ENCODE results near the gene GOLGA6L7.

Gene GOLGA6L7

DNA sequence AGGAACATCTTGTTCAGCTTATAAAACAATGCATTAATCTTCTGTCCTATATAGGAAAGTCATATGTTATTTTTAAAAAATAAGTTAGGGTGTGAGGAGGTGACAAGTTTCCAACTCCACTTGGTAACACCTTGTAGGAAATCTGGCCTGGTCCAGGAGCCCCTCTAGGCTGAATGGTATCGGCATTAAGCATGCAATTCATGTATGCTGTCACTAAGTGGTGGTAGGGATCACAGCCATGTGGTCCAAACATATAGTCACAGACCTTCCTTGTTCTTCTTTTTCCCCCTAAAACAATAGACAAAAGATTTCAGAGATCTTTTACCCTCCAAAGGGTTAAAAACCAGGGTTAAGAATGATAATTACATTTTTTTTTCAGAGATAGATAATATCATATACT, 33.2 kb upstream of the GOLGA6L7 start:
- Histone ChIP-seq H3K27ac (ENCODE audit: low read depth, low read length) (no peak overlapping the region), H3K9ac (ENCODE audit: low read depth in 1 of 2, low read length in 2 of 2) (no peak overlapping the region), H3K27me3 (ENCODE audit: control insufficient read depth in 1 of 2, insufficient read depth in 2 of 2, low read length in 2 of 2) (peaks cover 7 to 12% of the 10 kb centered on the region in 2 donors), H3K4me3 (ENCODE audit: low read depth in 1 of 2, low read length in 2 of 2) (no peak overlapping the region), H3K4me1 (ENCODE audit: control insufficient read depth in 1 of 2, insufficient read depth in 2 of 2, low read length in 2 of 2) (no peaks in the 10 kb centered on the region), H3K36me3 (ENCODE audit: control insufficient read depth in 1 of 2, insufficient read depth in 2 of 2, low read length in 2 of 2) (no peaks in the 10 kb centered on the region), H3K9me3 (ENCODE audit: control insufficient read depth in 1 of 2, low read length in 2 of 2) (no peaks in the 10 kb centered on the region)

DNA sequence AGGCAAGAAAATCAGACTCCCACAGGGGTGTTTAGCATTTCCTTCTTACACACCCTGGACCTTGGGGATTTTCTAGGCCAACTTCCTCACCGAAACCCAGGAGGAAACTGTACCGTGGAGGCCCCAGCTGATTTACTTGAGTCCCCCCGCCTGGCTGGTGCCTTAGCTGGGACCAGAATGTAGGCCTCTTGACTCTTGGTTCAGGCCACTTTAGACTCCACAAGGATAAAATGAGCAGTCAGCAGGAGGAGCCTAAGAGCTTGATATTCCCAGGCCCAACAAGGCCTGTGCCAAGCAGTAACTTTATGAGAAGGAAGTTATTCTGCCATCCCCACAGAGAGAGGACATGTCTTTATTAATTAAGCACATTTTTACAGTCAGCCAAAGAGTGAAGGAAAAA, 32.7 kb upstream of the GOLGA6L7 start:
- Histone ChIP-seq H3K4me3 (ENCODE audit: low read depth in 1 of 2, low read length in 2 of 2) (no peak overlapping the region), H3K36me3 (ENCODE audit: control insufficient read depth in 1 of 2, insufficient read depth in 2 of 2, low read length in 2 of 2) (no peaks in the 10 kb centered on the region), H3K9ac (ENCODE audit: low read depth in 1 of 2, low read length in 2 of 2) (no peak overlapping the region), H3K27me3 (ENCODE audit: control insufficient read depth in 1 of 2, insufficient read depth in 2 of 2, low read length in 2 of 2) (peaks cover 7 to 12% of the 10 kb centered on the region in 2 donors), H3K4me1 (ENCODE audit: control insufficient read depth in 1 of 2, insufficient read depth in 2 of 2, low read length in 2 of 2) (no peaks in the 10 kb centered on the region), H3K27ac (ENCODE audit: low read depth, low read length) (no peak overlapping the region), H3K9me3 (ENCODE audit: control insufficient read depth in 1 of 2, low read length in 2 of 2) (no peaks in the 10 kb centered on the region)

DNA sequence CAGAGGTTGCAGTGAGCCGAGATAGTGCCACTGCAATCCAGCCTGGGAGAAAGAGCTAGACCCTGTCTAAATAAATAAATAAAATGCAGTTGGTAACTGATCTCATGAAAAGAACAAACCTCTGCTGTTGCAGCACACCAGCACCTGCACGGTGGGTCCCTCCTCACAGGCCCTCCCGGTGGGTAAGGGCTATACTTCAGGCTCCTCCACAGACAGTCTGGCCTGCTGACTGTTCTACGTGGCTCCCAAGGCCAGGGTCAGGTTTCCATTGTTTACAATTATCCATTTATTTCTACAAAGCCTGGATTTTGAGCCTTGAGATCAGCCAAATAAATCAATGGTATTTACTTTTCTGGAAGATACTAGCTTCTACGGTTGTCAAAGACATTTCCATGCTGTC, 32.2 kb upstream of the GOLGA6L7 start:
- H3K4me1 ChIP-seq (ENCODE audit: control insufficient read depth in 1 of 2, insufficient read depth in 2 of 2, low read length in 2 of 2): no peaks in the 10 kb centered on the region

DNA sequence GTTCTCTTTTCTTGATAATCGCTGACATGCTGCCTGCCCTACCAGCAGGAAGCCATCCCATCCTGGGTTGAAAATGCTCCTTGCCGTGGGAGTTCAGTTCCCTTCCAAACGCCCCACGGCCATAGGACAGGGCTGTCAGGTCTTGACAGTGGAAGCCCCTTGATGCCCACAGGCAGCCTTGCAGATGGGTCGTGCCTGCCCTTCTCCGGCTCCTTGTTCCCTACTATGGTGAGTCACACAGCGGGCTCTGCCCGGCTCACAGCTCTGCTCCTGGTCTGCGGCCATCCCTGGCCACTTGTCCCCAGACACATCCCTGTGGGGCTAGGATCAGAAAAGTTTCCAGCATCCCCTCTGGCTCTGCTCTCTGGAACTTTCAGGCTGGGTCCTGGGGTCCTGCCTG, 31.1 kb upstream of the GOLGA6L7 start:
- no peaks in the 10 kb centered on the region for H3K4me1 ChIP-seq (ENCODE audit: control insufficient read depth in 1 of 2, insufficient read depth in 2 of 2, low read length in 2 of 2)
- no peaks in the 10 kb centered on the region for H3K9me3 ChIP-seq (ENCODE audit: control insufficient read depth in 1 of 2, low read length in 2 of 2)
- no peak overlapping the region for H3K27ac ChIP-seq (ENCODE audit: low read depth, low read length)
- no peak overlapping the region for H3K4me3 ChIP-seq (ENCODE audit: low read depth in 1 of 2, low read length in 2 of 2)
- no peaks in the 10 kb centered on the region for H3K36me3 ChIP-seq (ENCODE audit: control insufficient read depth in 1 of 2, insufficient read depth in 2 of 2, low read length in 2 of 2)
- no peak overlapping the region for H3K9ac ChIP-seq (ENCODE audit: low read depth in 1 of 2, low read length in 2 of 2)
- H3K27me3 ChIP-seq (ENCODE audit: control insufficient read depth in 1 of 2, insufficient read depth in 2 of 2, low read length in 2 of 2): peaks cover 0 to 4% of the 10 kb centered on the region in 2 donors

More for the DNA sequence above, 32.2 kb upstream of the GOLGA6L7 start:
- Histone ChIP-seq H3K27me3 (ENCODE audit: control insufficient read depth in 1 of 2, insufficient read depth in 2 of 2, low read length in 2 of 2) (peaks cover 7 to 12% of the 10 kb centered on the region in 2 donors), H3K9ac (ENCODE audit: low read depth in 1 of 2, low read length in 2 of 2) (no peak overlapping the region), H3K36me3 (ENCODE audit: control insufficient read depth in 1 of 2, insufficient read depth in 2 of 2, low read length in 2 of 2) (no peaks in the 10 kb centered on the region), H3K4me3 (ENCODE audit: low read depth in 1 of 2, low read length in 2 of 2) (no peak overlapping the region), H3K27ac (ENCODE audit: low read depth, low read length) (no peak overlapping the region), H3K9me3 (ENCODE audit: control insufficient read depth in 1 of 2, low read length in 2 of 2) (no peaks in the 10 kb centered on the region)

DNA sequence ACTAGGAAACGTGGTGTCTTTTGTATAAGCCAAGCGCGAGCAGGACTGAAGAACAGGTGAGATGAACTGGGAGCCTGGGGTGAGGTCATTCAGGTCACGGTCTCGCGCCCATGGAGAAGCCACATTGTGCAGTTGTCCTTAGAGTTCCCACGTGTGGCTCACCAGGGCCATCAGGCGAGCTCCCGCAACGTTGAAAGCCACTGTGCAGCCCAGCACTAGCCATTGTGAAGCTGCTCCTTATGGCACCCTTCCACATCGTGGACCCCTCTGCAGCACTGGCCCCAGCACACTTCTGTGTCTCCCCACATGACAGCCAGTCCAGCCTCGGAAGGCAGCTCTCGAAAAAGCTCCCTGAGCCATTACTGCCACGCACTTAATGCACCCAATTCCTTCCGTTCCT, 29.8 kb upstream of the GOLGA6L7 start:
- Histone ChIP-seq H3K27ac (ENCODE audit: low read depth, low read length) (no peak overlapping the region), H3K27me3 (ENCODE audit: control insufficient read depth in 1 of 2, insufficient read depth in 2 of 2, low read length in 2 of 2) (no peaks in the 10 kb centered on the region), H3K9me3 (ENCODE audit: control insufficient read depth in 1 of 2, low read length in 2 of 2) (no peaks in the 10 kb centered on the region), H3K4me1 (ENCODE audit: control insufficient read depth in 1 of 2, insufficient read depth in 2 of 2, low read length in 2 of 2) (no peaks in the 10 kb centered on the region), H3K4me3 (ENCODE audit: low read depth in 1 of 2, low read length in 2 of 2) (no peak overlapping the region), H3K36me3 (ENCODE audit: control insufficient read depth in 1 of 2, insufficient read depth in 2 of 2, low read length in 2 of 2) (no peaks in the 10 kb centered on the region), H3K9ac (ENCODE audit: low read depth in 1 of 2, low read length in 2 of 2) (no peak overlapping the region)

DNA sequence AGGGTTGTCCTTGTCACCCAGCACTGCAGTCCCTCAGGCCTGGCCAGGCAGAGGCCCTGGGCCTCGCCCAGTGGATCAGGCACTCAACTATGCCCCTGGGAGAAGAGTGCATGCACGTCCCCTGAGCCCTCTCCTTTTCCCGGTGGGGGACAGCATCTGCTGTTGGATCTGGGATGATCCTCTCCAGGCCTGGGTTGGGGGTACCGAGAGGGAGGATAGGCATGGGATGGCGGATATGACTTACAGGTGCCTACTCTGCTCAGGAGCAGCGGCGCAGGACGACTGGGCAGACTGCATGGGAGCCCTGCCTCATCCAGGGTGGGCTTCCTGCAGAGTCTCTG, 28.4 kb upstream of the GOLGA6L7 start:
- no peak overlapping the region for H3K4me3 ChIP-seq (ENCODE audit: low read depth in 1 of 2, low read length in 2 of 2)
- H3K9ac ChIP-seq (ENCODE audit: low read depth in 1 of 2, low read length in 2 of 2): no peak overlapping the region
- H3K36me3 ChIP-seq (ENCODE audit: control insufficient read depth in 1 of 2, insufficient read depth in 2 of 2, low read length in 2 of 2): no peaks in the 10 kb centered on the region
- H3K9me3 ChIP-seq (ENCODE audit: control insufficient read depth in 1 of 2, low read length in 2 of 2): no peaks in the 10 kb centered on the region
- no peaks in the 10 kb centered on the region for H3K27me3 ChIP-seq (ENCODE audit: control insufficient read depth in 1 of 2, insufficient read depth in 2 of 2, low read length in 2 of 2)
- H3K4me1 ChIP-seq (ENCODE audit: control insufficient read depth in 1 of 2, insufficient read depth in 2 of 2, low read length in 2 of 2): no peaks in the 10 kb centered on the region
- no peak overlapping the region for H3K27ac ChIP-seq (ENCODE audit: low read depth, low read length)

DNA sequence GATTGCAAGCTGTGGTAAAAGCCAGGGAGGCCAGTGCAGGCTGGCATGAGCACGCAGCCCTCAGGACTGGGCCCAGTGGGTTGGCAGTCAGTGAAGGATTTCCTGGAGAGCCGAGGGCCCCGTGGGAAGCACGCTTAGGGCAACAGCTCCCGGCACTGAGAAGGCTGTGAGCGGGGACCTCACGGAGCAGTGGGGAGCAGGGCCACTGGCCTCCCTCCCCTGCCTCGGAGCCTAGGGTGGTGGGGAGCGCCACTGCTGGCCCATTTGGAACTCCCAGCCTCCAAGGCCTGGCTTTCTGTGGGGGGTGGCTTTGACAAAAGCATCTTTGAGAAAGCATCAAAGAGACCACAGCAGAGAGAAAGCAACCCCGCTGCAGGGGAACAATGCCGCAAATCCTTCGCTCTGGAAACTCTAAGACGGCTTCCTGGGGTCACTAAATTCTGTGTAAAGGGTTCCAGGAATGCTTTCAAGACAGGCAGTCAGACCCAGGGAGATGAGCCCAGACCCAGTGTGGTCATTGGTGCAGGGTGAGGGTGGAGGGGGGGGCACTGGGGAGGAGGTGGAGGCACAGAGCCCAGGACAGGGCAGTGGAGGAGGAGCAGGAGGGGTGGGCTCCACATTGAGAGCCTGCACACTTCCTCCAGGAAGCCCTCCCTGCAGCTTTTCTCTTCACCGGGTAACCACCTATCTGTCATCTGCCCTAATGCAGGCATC, 27.8 kb upstream of the GOLGA6L7 start:
- no peaks in the 10 kb centered on the region for H3K4me1 ChIP-seq (ENCODE audit: control insufficient read depth in 1 of 2, insufficient read depth in 2 of 2, low read length in 2 of 2)
- no peak overlapping the region for H3K9ac ChIP-seq (ENCODE audit: low read depth in 1 of 2, low read length in 2 of 2)
- H3K4me3 ChIP-seq (ENCODE audit: low read depth in 1 of 2, low read length in 2 of 2): no peak overlapping the region
- no peaks in the 10 kb centered on the region for H3K9me3 ChIP-seq (ENCODE audit: control insufficient read depth in 1 of 2, low read length in 2 of 2)
- no peaks in the 10 kb centered on the region for H3K27me3 ChIP-seq (ENCODE audit: control insufficient read depth in 1 of 2, insufficient read depth in 2 of 2, low read length in 2 of 2)
- no peaks in the 10 kb centered on the region for H3K36me3 ChIP-seq (ENCODE audit: control insufficient read depth in 1 of 2, insufficient read depth in 2 of 2, low read length in 2 of 2)
- no peak overlapping the region for H3K27ac ChIP-seq (ENCODE audit: low read depth, low read length)

DNA sequence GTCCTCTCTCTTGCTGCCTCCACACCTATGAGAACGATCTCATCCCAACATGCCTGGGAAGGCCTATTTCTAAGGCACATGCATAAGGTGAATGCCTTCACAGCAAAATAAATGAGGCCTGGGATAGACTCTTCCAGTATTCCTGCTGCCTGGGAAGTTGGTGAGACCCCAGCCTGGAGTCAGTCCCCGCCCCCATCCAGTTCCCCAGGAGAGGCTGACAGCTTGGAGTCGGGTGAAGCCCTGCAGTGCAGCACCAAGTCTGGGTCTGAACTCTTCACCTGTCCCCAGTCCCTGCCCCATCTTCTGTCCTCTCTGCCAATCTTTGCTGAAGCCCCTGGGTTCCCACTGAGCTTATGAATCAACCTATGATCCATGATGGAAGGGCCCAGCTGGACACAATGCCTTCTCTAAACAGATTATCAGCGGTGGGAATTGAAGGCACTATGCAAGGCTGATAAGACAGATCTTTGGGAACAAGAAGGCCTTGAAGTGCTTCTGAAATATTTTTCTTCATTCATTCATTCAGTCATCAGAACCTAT, 27.1 kb upstream of the GOLGA6L7 start:
- Histone ChIP-seq H3K4me1 (ENCODE audit: control insufficient read depth in 1 of 2, insufficient read depth in 2 of 2, low read length in 2 of 2) (no peaks in the 10 kb centered on the region), H3K4me3 (ENCODE audit: low read depth in 1 of 2, low read length in 2 of 2) (no peak overlapping the region), H3K9me3 (ENCODE audit: control insufficient read depth in 1 of 2, low read length in 2 of 2) (no peaks in the 10 kb centered on the region), H3K27ac (ENCODE audit: low read depth, low read length) (no peak overlapping the region), H3K9ac (ENCODE audit: low read depth in 1 of 2, low read length in 2 of 2) (no peak overlapping the region), H3K36me3 (ENCODE audit: control insufficient read depth in 1 of 2, insufficient read depth in 2 of 2, low read length in 2 of 2) (no peaks in the 10 kb centered on the region), H3K27me3 (ENCODE audit: control insufficient read depth in 1 of 2, insufficient read depth in 2 of 2, low read length in 2 of 2) (no peaks in the 10 kb centered on the region)

DNA sequence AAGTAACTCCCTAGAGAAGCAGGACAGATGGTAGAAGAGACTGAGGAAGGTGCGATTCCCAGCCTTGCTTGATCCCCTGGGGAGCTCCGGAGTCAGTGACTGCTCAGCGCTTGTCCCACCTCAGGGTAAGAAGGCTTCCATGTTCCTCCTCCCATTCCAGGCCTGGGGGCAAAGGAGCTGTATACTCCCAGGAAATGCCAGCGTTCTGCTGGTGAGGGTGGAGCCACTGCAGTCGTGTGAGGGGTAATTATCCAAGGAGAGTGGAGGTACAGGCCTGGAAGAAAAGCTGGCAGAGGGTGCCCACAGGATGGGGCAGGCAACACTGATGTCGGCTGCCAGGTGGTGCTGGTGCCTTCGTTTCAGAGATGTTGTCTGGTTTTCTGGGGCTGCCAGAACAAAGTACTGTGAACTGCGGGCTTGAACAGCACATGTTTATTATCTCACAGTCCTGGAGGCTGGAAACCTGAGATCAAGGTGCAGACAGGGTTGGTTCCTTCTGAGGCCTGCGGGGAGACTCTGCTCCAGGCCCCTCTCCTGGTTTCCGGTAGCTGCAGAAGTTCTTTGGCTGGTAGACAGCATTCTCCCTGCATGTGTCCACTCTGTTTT, 25.2 kb upstream of the GOLGA6L7 start:
- H3K4me3 ChIP-seq (ENCODE audit: low read depth in 1 of 2, low read length in 2 of 2): no peak overlapping the region
- H3K9me3 ChIP-seq (ENCODE audit: control insufficient read depth in 1 of 2, low read length in 2 of 2): peaks cover 0 to 2% of the 10 kb centered on the region in 2 donors
- no peaks in the 10 kb centered on the region for H3K36me3 ChIP-seq (ENCODE audit: control insufficient read depth in 1 of 2, insufficient read depth in 2 of 2, low read length in 2 of 2)
- H3K9ac ChIP-seq (ENCODE audit: low read depth in 1 of 2, low read length in 2 of 2): no peak overlapping the region
- H3K27ac ChIP-seq (ENCODE audit: low read depth, low read length): no peak overlapping the region
- no peaks in the 10 kb centered on the region for H3K4me1 ChIP-seq (ENCODE audit: control insufficient read depth in 1 of 2, insufficient read depth in 2 of 2, low read length in 2 of 2)
- H3K27me3 ChIP-seq (ENCODE audit: control insufficient read depth in 1 of 2, insufficient read depth in 2 of 2, low read length in 2 of 2): no peaks in the 10 kb centered on the region

DNA sequence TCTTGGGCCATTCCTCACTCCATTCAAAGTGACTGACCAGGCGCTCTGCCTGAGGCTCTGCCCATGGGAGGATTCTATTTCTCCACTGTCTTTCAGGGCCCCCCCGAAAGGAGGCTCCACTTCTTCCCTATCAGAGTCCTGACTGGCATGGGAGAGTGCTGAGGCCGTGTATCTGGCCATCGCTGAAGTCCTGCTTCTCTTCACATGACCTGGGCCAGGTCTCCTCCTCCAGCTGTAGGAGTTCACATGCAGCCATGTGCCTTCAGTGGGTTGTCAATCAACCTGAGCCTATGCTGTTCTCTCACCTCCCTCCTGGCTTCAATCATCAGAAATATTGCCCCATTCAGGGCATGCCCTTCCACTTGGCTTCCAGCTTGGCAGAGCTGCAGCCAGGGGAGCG, 24.6 kb upstream of the GOLGA6L7 start:
- H3K4me3 ChIP-seq (ENCODE audit: low read depth in 1 of 2, low read length in 2 of 2): no peak overlapping the region
- peaks cover 0 to 2% of the 10 kb centered on the region in 2 donors for H3K9me3 ChIP-seq (ENCODE audit: control insufficient read depth in 1 of 2, low read length in 2 of 2)
- H3K36me3 ChIP-seq (ENCODE audit: control insufficient read depth in 1 of 2, insufficient read depth in 2 of 2, low read length in 2 of 2): no peaks in the 10 kb centered on the region
- no peaks in the 10 kb centered on the region for H3K4me1 ChIP-seq (ENCODE audit: control insufficient read depth in 1 of 2, insufficient read depth in 2 of 2, low read length in 2 of 2)
- H3K27ac ChIP-seq (ENCODE audit: low read depth, low read length): no peak overlapping the region
- H3K9ac ChIP-seq (ENCODE audit: low read depth in 1 of 2, low read length in 2 of 2): no peak overlapping the region
- H3K27me3 ChIP-seq (ENCODE audit: control insufficient read depth in 1 of 2, insufficient read depth in 2 of 2, low read length in 2 of 2): no peaks in the 10 kb centered on the region
